GM12872 (cell line): ENCODE results near the gene DAB2IP.

Experiments
- CTCF ChIP-seq: IDR thresholded peaks from 3 replicates; pipeline ENCODE4 v1.5.1; 2011; ENCODE audit warnings: low read depth, mild to moderate bottlenecking, low read length, moderate library complexity; ENCODE audit not compliant: insufficient read depth

DAB2IP gene

GRCh38 chr9:121759996-121760395, 108.6 kb downstream of the DAB2IP start:
- TF ChIP-seq CTCF: no peak

GRCh38 chr9:121760571-121760970, 109.1 kb downstream of the DAB2IP start:
- no peak for TF ChIP-seq CTCF

- TF ChIP-seq CTCF: no peak
Observed at GRCh38 chr9:121763131-121763530, 111.7 kb downstream of the DAB2IP start.

GRCh38 chr9:121763561-121764370, 112.3 kb downstream of the DAB2IP start:
- TF ChIP-seq CTCF: no peak

- TF ChIP-seq CTCF: no peak
Observed at GRCh38 chr9:121764371-121764730, 112.9 kb downstream of the DAB2IP start.

- no peak for TF ChIP-seq CTCF
Observed at GRCh38 chr9:121765021-121765950, 113.9 kb downstream of the DAB2IP start.

GRCh38 chr9:121766081-121766683, 114.7 kb downstream of the DAB2IP start:
- TF ChIP-seq CTCF: no peak
